Kidney epithelial cell (primary cell): Measurements from ENCODE around the gene LRRC52. TPM values are rescaled to one million over a fixed set of nuclear protein-coding genes. Genes with fewer than 3 reads are reported as not detected.

Experiments used
- DNase-seq: peaks from one replicate; pipeline ENCODE4 v3.0.0-alpha.2; 2010; ENCODE audit warnings: low read depth
- H3K27me3 ChIP-seq: 2 replicates; pipeline ENCODE4 v1.6.0; 2011; ENCODE audit warnings: low read length; ENCODE audit not compliant: control insufficient read depth, insufficient read depth
- H3K36me3 ChIP-seq: 2 replicates; pipeline ENCODE4 v1.5.1; 2011; ENCODE audit warnings: low read length; ENCODE audit not compliant: control insufficient read depth, insufficient read depth
- H3K4me3 ChIP-seq: 2 replicates; pipeline ENCODE4 v1.5.1; 2011; ENCODE audit warnings: low read depth, mild to moderate bottlenecking, control low read depth, low read length
- total RNA-seq: library from RNA; depleted of rRNA; stranded (reverse); fragments of >200 nt; gene quantifications from 2 replicates; pipeline ENCODE4 v1.2.3, GENCODE V29; 2015
- TF ChIP-seq, protein P1 (sequence below): IDR thresholded peaks from 2 replicates; pipeline ENCODE4 v1.5.1; 2011; ENCODE audit warnings: mild to moderate bottlenecking, moderate library complexity, low read length, control low read depth, inconsistent platforms; ENCODE audit not compliant: insufficient read depth, poor library complexity, severe bottlenecking

The LRRC52 gene, protein sequence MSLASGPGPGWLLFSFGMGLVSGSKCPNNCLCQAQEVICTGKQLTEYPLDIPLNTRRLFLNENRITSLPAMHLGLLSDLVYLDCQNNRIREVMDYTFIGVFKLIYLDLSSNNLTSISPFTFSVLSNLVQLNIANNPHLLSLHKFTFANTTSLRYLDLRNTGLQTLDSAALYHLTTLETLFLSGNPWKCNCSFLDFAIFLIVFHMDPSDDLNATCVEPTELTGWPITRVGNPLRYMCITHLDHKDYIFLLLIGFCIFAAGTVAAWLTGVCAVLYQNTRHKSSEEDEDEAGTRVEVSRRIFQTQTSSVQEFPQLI
- total RNA-seq: not detected in 2 replicates

DNA sequence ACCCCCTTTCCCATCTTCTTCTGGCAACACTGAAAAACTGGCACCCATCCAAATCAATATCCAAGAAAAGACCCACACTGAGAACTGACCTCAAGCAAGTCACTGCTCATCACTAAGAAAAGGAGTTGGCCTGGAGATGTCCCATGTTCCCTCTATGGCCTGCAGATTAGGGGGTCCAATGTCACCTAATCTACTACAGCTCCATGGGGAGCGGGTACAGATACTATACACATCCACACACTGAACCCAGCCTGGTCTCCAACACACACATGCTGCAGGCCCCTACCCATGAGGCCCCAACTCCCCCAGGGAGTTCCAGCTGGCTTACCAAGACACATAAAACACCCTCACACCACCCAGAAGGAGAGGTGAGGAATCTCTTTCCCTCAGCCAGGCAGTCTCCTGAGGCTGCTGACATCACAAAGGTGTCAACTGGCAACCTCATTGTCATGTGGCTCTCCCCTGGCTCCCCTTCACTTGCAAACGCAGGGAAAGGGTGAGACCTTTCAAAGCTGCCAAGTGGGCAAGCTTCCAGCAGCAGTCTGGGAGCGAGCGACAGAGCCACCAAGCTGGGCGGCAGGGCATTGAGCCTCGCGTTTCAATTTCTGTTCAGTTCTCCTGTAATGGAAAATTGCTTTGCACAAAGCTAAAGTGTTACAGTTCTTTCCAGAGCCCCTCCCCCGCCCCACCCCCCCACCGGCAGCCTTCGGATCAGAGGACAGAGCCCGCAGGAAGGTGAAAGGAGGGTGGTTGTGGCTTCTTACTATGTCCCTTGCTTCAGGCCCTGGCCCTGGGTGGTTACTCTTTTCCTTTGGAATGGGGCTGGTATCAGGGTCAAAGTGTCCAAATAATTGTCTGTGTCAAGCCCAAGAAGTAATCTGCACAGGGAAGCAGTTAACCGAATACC, at the start of gene LRRC52:
Gene LRRC52 (plus strand): TSS at position 469 of the 907 bp plus-strand sequence. CDS start 297 bp downstream, at position 766.
- TF ChIP-seq, protein P1, sequence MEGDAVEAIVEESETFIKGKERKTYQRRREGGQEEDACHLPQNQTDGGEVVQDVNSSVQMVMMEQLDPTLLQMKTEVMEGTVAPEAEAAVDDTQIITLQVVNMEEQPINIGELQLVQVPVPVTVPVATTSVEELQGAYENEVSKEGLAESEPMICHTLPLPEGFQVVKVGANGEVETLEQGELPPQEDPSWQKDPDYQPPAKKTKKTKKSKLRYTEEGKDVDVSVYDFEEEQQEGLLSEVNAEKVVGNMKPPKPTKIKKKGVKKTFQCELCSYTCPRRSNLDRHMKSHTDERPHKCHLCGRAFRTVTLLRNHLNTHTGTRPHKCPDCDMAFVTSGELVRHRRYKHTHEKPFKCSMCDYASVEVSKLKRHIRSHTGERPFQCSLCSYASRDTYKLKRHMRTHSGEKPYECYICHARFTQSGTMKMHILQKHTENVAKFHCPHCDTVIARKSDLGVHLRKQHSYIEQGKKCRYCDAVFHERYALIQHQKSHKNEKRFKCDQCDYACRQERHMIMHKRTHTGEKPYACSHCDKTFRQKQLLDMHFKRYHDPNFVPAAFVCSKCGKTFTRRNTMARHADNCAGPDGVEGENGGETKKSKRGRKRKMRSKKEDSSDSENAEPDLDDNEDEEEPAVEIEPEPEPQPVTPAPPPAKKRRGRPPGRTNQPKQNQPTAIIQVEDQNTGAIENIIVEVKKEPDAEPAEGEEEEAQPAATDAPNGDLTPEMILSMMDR: no peak
- no peak for DNase-seq
- Histone ChIP-seq H3K27me3 (no peaks in the 10 kb centered on the region), H3K4me3 (no peak within 1 kb of the TSS), H3K36me3 (no peaks in the 10 kb centered on the region)

DNA sequence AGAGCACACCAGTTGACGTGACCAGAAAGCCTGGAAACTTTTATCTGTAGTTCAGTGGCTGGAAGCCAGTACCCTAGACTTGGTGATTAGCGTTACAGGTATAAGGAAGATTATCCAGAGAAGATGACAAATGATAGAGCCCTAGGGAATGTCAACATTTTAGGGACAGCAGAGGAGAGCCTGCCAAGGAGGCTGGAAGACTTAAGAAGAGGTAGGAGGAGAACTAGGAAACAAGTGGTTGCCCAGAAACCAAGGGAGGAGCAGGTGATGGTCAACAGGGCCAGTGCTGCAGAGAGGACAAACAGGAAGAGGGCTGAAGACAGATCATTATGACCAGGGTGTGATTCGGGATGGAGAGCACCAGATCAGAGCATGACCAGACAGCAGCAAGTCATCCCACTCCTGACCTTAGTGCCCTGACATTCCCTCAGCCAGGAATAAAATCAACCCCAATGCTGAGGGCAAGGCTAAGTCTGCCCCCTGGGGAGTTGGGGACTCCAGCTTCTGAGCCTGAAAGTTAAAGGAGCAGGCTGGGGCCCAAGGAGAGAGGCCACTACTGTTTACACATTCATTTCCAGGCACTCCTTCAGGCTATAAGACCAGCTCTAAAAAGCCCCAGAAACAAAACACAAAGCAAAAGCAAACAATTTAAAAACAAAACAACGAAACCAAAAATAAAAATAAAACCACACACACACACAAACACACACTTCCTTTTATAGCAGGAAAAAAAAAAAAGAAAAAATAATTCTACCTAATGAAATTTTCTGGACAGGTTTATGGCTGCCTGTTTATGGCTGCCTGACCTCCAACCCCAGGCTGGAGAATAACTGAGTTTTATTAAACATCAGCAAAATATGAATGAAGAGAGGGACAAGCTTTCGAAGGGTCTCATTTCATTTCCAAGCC, 48.6 kb upstream of the LRRC52 start:
- no peak overlapping the region for H3K4me3 ChIP-seq
- H3K27me3 ChIP-seq: no peaks in the 10 kb centered on the region
- no peaks in the 10 kb centered on the region for H3K36me3 ChIP-seq
- no peak for DNase-seq
- TF ChIP-seq, protein P1: no peak

DNA sequence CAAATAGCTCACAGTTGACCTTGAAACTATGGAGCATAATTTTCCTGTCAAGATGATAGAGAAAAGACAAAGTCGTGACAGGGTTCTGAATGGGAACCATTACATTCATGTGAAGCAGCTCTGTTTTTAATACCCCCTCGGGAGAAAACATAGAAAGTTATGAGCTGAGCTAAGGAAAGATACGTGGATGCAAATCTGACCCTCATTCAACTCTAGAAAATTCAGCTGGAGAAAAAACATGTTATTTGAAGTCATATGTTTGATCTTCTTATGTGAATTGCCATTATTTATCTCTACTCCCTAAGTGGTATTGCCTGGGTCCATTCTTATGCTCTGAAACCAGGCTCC, 48.0 kb upstream of the LRRC52 start:
- Histone ChIP-seq H3K4me3 (no peak overlapping the region), H3K36me3 (no peaks in the 10 kb centered on the region), H3K27me3 (no peaks in the 10 kb centered on the region)
- DNase-seq: no peak
- TF ChIP-seq, protein P1: no peak

DNA sequence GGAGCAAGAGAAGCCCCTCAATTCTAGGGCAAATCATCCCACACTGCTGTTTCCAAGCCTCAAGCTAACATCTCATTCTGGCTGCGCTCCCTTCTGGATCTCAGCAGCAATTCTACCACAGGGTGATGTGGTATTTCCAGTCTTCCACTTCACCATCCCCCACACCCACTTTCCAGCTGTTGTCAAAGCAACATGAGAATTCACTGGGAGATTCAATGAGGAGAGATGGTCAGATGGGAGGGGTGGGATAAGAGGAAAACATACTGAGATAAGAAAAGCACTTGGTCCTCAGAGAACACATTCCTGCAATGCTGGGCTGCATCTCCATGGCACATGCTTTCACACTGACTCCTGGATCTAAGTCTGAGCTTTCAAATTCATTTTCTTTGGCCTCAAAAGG, 47.3 kb upstream of the LRRC52 start:
- Histone ChIP-seq H3K36me3 (no peaks in the 10 kb centered on the region), H3K27me3 (no peaks in the 10 kb centered on the region), H3K4me3 (no peak overlapping the region)
- TF ChIP-seq, protein P1: no peak
- DNase-seq: no peak

DNA sequence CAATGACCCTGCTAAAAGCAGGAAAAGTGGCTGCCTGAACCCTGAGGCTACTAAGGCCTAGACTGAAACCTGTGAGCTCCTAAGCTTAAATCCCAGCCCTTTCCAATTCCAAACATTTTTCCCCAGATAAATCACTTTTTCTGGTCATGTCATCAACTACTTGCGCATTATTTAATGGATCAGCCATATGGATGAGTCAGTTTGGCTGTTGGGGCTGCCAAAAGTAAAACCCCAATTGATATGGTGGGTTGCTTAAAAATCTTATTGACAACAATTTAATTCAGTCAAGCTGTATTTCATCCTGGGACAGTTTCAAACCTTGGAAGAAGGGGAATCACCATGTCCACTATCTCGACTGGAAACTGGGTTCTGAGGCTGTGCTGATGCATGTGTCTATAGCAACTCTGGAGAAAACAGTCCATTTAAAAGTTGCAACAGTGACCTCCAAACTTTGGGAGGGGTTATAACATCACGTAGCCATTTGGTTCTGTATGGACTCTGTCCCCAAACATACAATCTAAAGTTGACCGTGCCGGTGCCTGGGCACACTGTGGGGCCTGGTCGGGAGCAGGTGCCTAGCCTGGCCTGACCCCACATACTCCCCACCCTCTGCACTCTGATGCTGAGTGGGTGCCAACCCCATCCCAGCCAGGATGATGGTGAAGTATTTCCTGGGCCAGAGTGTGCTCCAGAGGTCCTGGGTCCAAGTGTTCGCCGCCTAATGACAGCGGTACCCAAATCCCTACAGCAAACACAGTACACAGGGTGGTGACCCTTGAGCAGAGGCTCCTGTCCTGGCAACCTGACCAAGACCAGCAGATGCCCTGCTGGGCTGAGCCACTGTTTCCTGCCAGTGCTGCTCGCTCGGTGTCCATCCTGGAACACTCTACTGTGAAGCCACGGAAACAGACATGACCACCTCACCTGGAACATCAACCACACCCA, 46.5 kb upstream of the LRRC52 start:
- no peak for DNase-seq
- no peaks in the 10 kb centered on the region for H3K36me3 ChIP-seq
- H3K27me3 ChIP-seq: no peaks in the 10 kb centered on the region

More for the DNA sequence above, 46.5 kb upstream of the LRRC52 start:
- TF ChIP-seq, protein P1: no peak
- H3K4me3 ChIP-seq: no peak overlapping the region
